ENCODE data around the gene TMEM151B.

- TF ChIP-seq SRSF9 (IDR thresholded peaks at IDR 0.05; ENCODE audit: borderline replicate concordance, insufficient read depth, low read depth, low read length, poor library complexity, severe bottlenecking) (no peak), CTCF (CRISPR knock-in tag; IDR thresholded peaks at IDR 0.05) (no peak)
These were observed 30.1 kb downstream of the TMEM151B start for GRCh38 chr6:44300292-44300823.

Data from HepG2 (cell line).